DOHH2 (cell line): Measurements from ENCODE around the gene ZNF860.

Source experiments
- H3F3A ChIP-seq: fragments of 200-600 bp; sonication (generic), shearing (Covaris generic); 2 replicates; pipeline ENCODE4 v1.6.0; 2016; ENCODE audit warnings: antibody characterized with exemption, mild to moderate bottlenecking; ENCODE audit not compliant: control insufficient read depth, insufficient read depth
- H3K27ac ChIP-seq: fragments of 200-600 bp; sonication (generic); 2 replicates; pipeline ENCODE4 v1.5.1; 2014; ENCODE audit warnings: low read depth, mild to moderate bottlenecking, low read length, moderate library complexity
- H3K27me3 ChIP-seq: fragments of 200-600 bp; sonication (generic); 2 replicates; pipeline ENCODE4 v1.6.1; 2014; ENCODE audit warnings: mild to moderate bottlenecking, low read length, mixed read lengths; ENCODE audit not compliant: control insufficient read depth
- H3K36me3 ChIP-seq: fragments of 200-600 bp; sonication (generic); 2 replicates; pipeline ENCODE4 v1.6.1; 2014; ENCODE audit warnings: mild to moderate bottlenecking, low read length, moderate library complexity, mixed read lengths; ENCODE audit not compliant: control insufficient read depth
- H3K4me1 ChIP-seq: fragments of 200-600 bp; sonication (generic); 2 replicates; pipeline ENCODE4 v1.6.1; 2014; ENCODE audit warnings: mild to moderate bottlenecking, low read length, mixed read lengths; ENCODE audit not compliant: control insufficient read depth
- H3K4me2 ChIP-seq: fragments of 200-600 bp; sonication (generic); 2 replicates; pipeline ENCODE4 v1.6.0; 2014; ENCODE audit warnings: mild to moderate bottlenecking, low read length, moderate library complexity
- H3K4me3 ChIP-seq: fragments of 200-600 bp; sonication (generic); 2 replicates; pipeline ENCODE4 v1.5.1; 2014; ENCODE audit warnings: mild to moderate bottlenecking, low read length, mixed read lengths
- H3K79me2 ChIP-seq: fragments of 200-600 bp; sonication (generic); 2 replicates; pipeline ENCODE4 v1.6.1; 2014; ENCODE audit warnings: mild to moderate bottlenecking, low read length, mixed read lengths; ENCODE audit not compliant: control insufficient read depth
- H3K9me2 ChIP-seq: fragments of 200-600 bp; sonication (generic); replicated peaks from 2 replicates; pipeline ENCODE4 v1.6.1; 2014; ENCODE audit warnings: mild to moderate bottlenecking, low read length, mixed read lengths; ENCODE audit not compliant: control insufficient read depth
- H3K9me3 ChIP-seq: fragments of 200-600 bp; sonication (generic); 2 replicates; pipeline ENCODE4 v1.6.1; 2014; ENCODE audit warnings: antibody characterized with exemption, low read length, mixed read lengths; ENCODE audit not compliant: control insufficient read depth, insufficient read depth
- H4K20me1 ChIP-seq: fragments of 200-600 bp; sonication (generic); 2 replicates; pipeline ENCODE4 v1.6.0; 2014; ENCODE audit warnings: low read depth, mild to moderate bottlenecking, antibody characterized with exemption, low read length, moderate library complexity; ENCODE audit not compliant: control insufficient read depth, insufficient read depth
- CTCF ChIP-seq: fragments of 200-600 bp; sonication (generic); IDR thresholded peaks from one replicate; pipeline ENCODE4 v1.5.1; 2014; ENCODE audit warnings: antibody characterized with exemption, mild to moderate bottlenecking, low read depth, low read length; ENCODE audit not compliant: poor library complexity, severe bottlenecking
- EZH2phosphoT487 ChIP-seq: fragments of 200-600 bp; sonication (generic); IDR thresholded peaks from 2 replicates; pipeline ENCODE4 v1.6.1; 2017; ENCODE audit warnings: borderline replicate concordance, mild to moderate bottlenecking, antibody characterized with exemption, low read length, moderate library complexity, mixed read lengths

The ZNF860 gene

GRCh38 chr3:32017286-32017685 lies 35.7 kb downstream of the ZNF860 start:
- H3K36me3 ChIP-seq = no peaks in the 10 kb centered on the region
- no peak overlapping the region for H3K4me2 ChIP-seq
- TF ChIP-seq CTCF = no peak
- TF ChIP-seq EZH2phosphoT487 = no peak
- H3K4me1 ChIP-seq = peaks cover 6% of the 10 kb centered on the region; the same call in 1 of the 2 replicates
- H3K9me2 ChIP-seq = no peaks in the 10 kb centered on the region
- H3K27me3 ChIP-seq = no peaks in the 10 kb centered on the region
- H3K4me3 ChIP-seq = no peak overlapping the region
- no peaks in the 10 kb centered on the region for H3K9me3 ChIP-seq
- no peaks in the 10 kb centered on the region for H3K79me2 ChIP-seq
- no peaks in the 10 kb centered on the region for H4K20me1 ChIP-seq
- peaks cover 4% of the 10 kb centered on the region; the same call in 1 of the 2 replicates for H3F3A ChIP-seq
- H3K27ac ChIP-seq = no peak overlapping the region

GRCh38 chr3:32018757-32019564 lies 37.4 kb downstream of the ZNF860 start:
- H3K9me2 ChIP-seq = no peaks in the 10 kb centered on the region
- no peaks in the 10 kb centered on the region for H4K20me1 ChIP-seq
- H3K4me1 ChIP-seq = peaks cover 6% of the 10 kb centered on the region; the same call in 1 of the 2 replicates
- no peaks in the 10 kb centered on the region for H3K9me3 ChIP-seq
- H3K4me3 ChIP-seq = no peak overlapping the region
- H3F3A ChIP-seq = peaks cover 4% of the 10 kb centered on the region; the same call in 1 of the 2 replicates
- H3K27ac ChIP-seq = no peak overlapping the region
- no peaks in the 10 kb centered on the region for H3K79me2 ChIP-seq
- no peak overlapping the region for H3K4me2 ChIP-seq
- no peaks in the 10 kb centered on the region for H3K27me3 ChIP-seq
- no peaks in the 10 kb centered on the region for H3K36me3 ChIP-seq
- TF ChIP-seq EZH2phosphoT487 (no peak), CTCF (peak; percentile 80)

GRCh38 chr3:32021155-32021554 lies 39.6 kb downstream of the ZNF860 start:
- Histone ChIP-seq H3K9me2 (no peaks in the 10 kb centered on the region), H3K36me3 (peaks cover under 1% of the 10 kb centered on the region; the same call in 1 of the 2 replicates), H3K27me3 (no peaks in the 10 kb centered on the region), H3K79me2 (no peaks in the 10 kb centered on the region), H3K4me2 (no peak overlapping the region), H3K9me3 (no peaks in the 10 kb centered on the region), H3F3A (peaks cover 5% of the 10 kb centered on the region; the same call in 1 of the 2 replicates), H3K4me3 (no peak overlapping the region), H4K20me1 (no peaks in the 10 kb centered on the region), H3K27ac (no peak overlapping the region), H3K4me1 (peaks cover 20% of the 10 kb centered on the region)
- TF ChIP-seq CTCF = no peak
- TF ChIP-seq EZH2phosphoT487 = no peak
